Measurements from ENCODE around the gene RPTOR.

DNA sequence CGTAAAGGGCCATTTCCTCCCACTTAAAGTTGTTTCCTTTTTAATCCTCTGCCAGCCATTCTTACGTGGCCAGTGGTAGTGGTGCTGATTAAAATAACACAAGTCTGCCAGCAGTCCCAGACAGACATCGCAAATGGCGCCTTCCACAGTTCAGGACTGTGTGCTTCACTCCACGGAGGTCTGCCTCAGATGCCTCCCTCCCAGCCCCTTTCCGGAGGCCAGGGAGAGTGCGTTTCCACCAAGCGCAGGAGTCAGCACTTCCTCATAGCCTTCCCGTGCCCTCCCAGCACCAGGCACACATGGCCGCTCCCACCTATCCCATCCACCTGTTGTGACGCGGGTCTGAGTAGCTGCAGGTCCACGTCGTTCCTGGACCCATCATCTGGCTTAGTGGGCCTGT is 205.6 kb downstream of the RPTOR start:
- TF ChIP-seq POLR2AphosphoS2 (IDR thresholded peaks at IDR 0.05; ENCODE audit: low read depth, low read length) (no peak), KAT2A (conservative IDR thresholded peaks at IDR 0.05; ENCODE audit: control insufficient read depth, low read depth, low read length) (no peak), RBBP5 (conservative IDR thresholded peaks at IDR 0.05) (no peak), EP300 (IDR thresholded peaks at IDR 0.05; ENCODE audit: borderline replicate concordance in 1 of 2, control insufficient read depth in 1 of 2, low read depth in 2 of 2, low read length in 2 of 2) (no peak), NR2C1 (IDR thresholded peaks at IDR 0.05) (no peak), YY1 (IDR thresholded peaks at IDR 0.05; ENCODE audit: low read depth, low read length) (no peak)
- TF ChIP-seq, protein P1, sequence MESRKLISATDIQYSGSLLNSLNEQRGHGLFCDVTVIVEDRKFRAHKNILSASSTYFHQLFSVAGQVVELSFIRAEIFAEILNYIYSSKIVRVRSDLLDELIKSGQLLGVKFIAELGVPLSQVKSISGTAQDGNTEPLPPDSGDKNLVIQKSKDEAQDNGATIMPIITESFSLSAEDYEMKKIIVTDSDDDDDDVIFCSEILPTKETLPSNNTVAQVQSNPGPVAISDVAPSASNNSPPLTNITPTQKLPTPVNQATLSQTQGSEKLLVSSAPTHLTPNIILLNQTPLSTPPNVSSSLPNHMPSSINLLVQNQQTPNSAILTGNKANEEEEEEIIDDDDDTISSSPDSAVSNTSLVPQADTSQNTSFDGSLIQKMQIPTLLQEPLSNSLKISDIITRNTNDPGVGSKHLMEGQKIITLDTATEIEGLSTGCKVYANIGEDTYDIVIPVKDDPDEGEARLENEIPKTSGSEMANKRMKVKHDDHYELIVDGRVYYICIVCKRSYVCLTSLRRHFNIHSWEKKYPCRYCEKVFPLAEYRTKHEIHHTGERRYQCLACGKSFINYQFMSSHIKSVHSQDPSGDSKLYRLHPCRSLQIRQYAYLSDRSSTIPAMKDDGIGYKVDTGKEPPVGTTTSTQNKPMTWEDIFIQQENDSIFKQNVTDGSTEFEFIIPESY (IDR thresholded peaks at IDR 0.05), result no peak
- TF ChIP-seq, protein P2, sequence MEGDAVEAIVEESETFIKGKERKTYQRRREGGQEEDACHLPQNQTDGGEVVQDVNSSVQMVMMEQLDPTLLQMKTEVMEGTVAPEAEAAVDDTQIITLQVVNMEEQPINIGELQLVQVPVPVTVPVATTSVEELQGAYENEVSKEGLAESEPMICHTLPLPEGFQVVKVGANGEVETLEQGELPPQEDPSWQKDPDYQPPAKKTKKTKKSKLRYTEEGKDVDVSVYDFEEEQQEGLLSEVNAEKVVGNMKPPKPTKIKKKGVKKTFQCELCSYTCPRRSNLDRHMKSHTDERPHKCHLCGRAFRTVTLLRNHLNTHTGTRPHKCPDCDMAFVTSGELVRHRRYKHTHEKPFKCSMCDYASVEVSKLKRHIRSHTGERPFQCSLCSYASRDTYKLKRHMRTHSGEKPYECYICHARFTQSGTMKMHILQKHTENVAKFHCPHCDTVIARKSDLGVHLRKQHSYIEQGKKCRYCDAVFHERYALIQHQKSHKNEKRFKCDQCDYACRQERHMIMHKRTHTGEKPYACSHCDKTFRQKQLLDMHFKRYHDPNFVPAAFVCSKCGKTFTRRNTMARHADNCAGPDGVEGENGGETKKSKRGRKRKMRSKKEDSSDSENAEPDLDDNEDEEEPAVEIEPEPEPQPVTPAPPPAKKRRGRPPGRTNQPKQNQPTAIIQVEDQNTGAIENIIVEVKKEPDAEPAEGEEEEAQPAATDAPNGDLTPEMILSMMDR (IDR thresholded peaks at IDR 0.05 in 2 of 3, conservative IDR thresholded peaks at IDR 0.05 in 1 of 3; ENCODE audit: control insufficient read depth in 2 of 3, extremely low read depth in 1 of 3, insufficient read depth in 1 of 3, low read depth in 3 of 3, low read length in 3 of 3), result no peak
